Measurements from ENCODE around the gene SUMO4.

GRCh38 chr6:149422581-149422980 is 22.5 kb downstream of the SUMO4 start:
- TF ChIP-seq CTCF (conservative IDR thresholded peaks at IDR 0.05; ENCODE audit: low read depth, low read length) (no peak), EZH2 (IDR thresholded peaks at IDR 0.05; ENCODE audit: borderline replicate concordance, low read depth, low read length, poor library complexity, severe bottlenecking) (no peak)

Measured in A673 (cell line).